Sigmoid colon (tissue), 7 donors: Measurements from ENCODE around the gene ZNF248. TPM values are rescaled to one million over a fixed set of nuclear protein-coding genes. Genes with fewer than 3 reads are reported as not detected.
A peak's percentile ranks its signal among the peaks of the same experiment; 100 is the strongest.

Experiments
- DNase-seq: peaks from one replicate; pipeline ENCODE4 v3.0.0-alpha.2; 2019
- H3K27ac ChIP-seq, 4 donors: fragments of 200-600 bp; sonication (generic); one replicate each; pipeline ENCODE4 v1.5.1; 2016 to 2019; ENCODE audit warnings: mild to moderate bottlenecking in 1 of 4
- H3K27me3 ChIP-seq, 3 donors: fragments of 200-600 bp; sonication (generic); one replicate each; pipeline ENCODE4 v1.5.1; 2019; ENCODE audit warnings: mild to moderate bottlenecking in 1 of 3
- H3K36me3 ChIP-seq, 4 donors: fragments of 200-600 bp; sonication (generic); one replicate each; pipeline ENCODE4 v1.5.1; 2016 to 2019
- H3K4me1 ChIP-seq, 4 donors: fragments of 200-600 bp; sonication (generic); one replicate each; pipeline ENCODE4 v1.5.1; 2017 to 2019
- H3K4me3 ChIP-seq, 4 donors: fragments of 200-600 bp; sonication (generic); one replicate each; pipeline ENCODE4 v1.5.1; 2017 to 2019; ENCODE audit warnings: mild to moderate bottlenecking in 2 of 4, moderate library complexity in 1 of 4
- H3K9me3 ChIP-seq, 4 donors: fragments of 200-600 bp in 3 of 4; sonication (generic) in 3 of 4; one replicate each; pipeline versions ENCODE4 v1.5.1 to v1.6.1; 2013 to 2019
- CTCF ChIP-seq, 4 experiments: fragments of 450-650 bp in 3 of 4; fragments of 200-600 bp in 1 of 4; IDR thresholded peaks; one replicate each; pipeline ENCODE4 v1.5.1; 2016 to 2019; ENCODE audit warnings: antibody characterized with exemption in 4 of 4, mild to moderate bottlenecking in 3 of 4, moderate library complexity in 2 of 4
- EP300 ChIP-seq, 4 donors: sonication (generic); formaldehyde crosslinking; IDR thresholded peaks; one replicate each; pipeline ENCODE4 v1.6.1; 2017; ENCODE audit warnings: antibody characterized with exemption in 4 of 4
- POLR2A ChIP-seq, 2 donors: fragments of 450-650 bp; IDR thresholded peaks; one replicate each; pipeline ENCODE4 v1.6.1; 2016; ENCODE audit warnings: antibody characterized with exemption in 2 of 2, mild to moderate bottlenecking in 2 of 2, moderate library complexity in 2 of 2
- POLR2AphosphoS5 ChIP-seq, 4 donors: sonication (generic); formaldehyde crosslinking; IDR thresholded peaks; one replicate each; pipeline ENCODE4 v1.6.1; 2017; ENCODE audit warnings: antibody characterized with exemption in 4 of 4
- WGBS, 2 donors: extraction: QIAGEN DNeasy Blood & Tissue Kit; methylation state at CpG; one replicate each; pipeline ENCODE4 v1.1.7; 2013; 5-methylcytosine and 5-hydroxymethylcytosine counted together
- intact Hi-C: fragments of 100-400 bp; cut with DNase I; formaldehyde crosslinking; loops from one replicate; pipeline ENCODE4 v1.15.1; 2023
- polyA plus RNA-seq, 3 donors: library from polyadenylated mRNA; stranded (reverse); fragments of 200-250 nt; gene quantifications; one replicate each; pipeline ENCODE4 v1.2.3, GENCODE V29; 2013
- total RNA-seq, 4 donors: library from RNA; depleted of rRNA; stranded (reverse); fragments of >200 nt; gene quantifications; one replicate each; pipeline ENCODE4 v1.1.0, GENCODE V29; 2016
- donor health status: healthy with polysubstance abuse.
- donor health status: Bipolar disorder and iron deficiency.
- donor health status: healthy.

Gene ZNF248
- total RNA-seq (10 to 100 TPM; 40.2 to 46.4 (median 43.4) TPM), polyA plus RNA-seq (1 to 10 TPM; 1.8 to 4.9 (median 2.3) TPM)

- Histone ChIP-seq H3K27ac (peak within 1 kb of the TSS; percentile 99 to 100 (median 100)), H3K4me1 (peaks cover 0 to 64% (median 53%) of the 10 kb centered on the region in 4 donors), H3K9me3 (no peaks in the 10 kb centered on the region), H3K4me3 (peak within 1 kb of the TSS; percentile 73 to 97 (median 91)), H3K27me3 (no peaks in the 10 kb centered on the region), H3K36me3 (peaks cover 0 to 10% (median 0%) of the 10 kb centered on the region in 4 donors)
- peak; percentile 99 to 100 (median 100) for TF ChIP-seq POLR2AphosphoS5 (IDR thresholded peaks at IDR 0.05)
- no peak for TF ChIP-seq CTCF (IDR thresholded peaks at IDR 0.05)
- TF ChIP-seq POLR2A (IDR thresholded peaks at IDR 0.05): peak; percentile 96 to 98
- TF ChIP-seq EP300 (IDR thresholded peaks at IDR 0.05): peak; percentile 20 to 96 (median 71)
- 1% methylated on average over 81 of the region's 81 CpGs for WGBS, 2 donors
- DNase-seq: peak; percentile 99
- intact Hi-C loops: loop anchor here (1.0 to 5.0 kb wide), 3 partner anchors 119 to 235 kb away; partner anchors contain the start of genes ZNF25, ZNF33A and ZNF37A
Measured at GRCh38 chr10:37857287-37858211, at the start of gene ZNF248. ZNF248 (minus strand) TSS chr10:37857610; CDS start chr10:37856310, 1,300 bp downstream.

DNA sequence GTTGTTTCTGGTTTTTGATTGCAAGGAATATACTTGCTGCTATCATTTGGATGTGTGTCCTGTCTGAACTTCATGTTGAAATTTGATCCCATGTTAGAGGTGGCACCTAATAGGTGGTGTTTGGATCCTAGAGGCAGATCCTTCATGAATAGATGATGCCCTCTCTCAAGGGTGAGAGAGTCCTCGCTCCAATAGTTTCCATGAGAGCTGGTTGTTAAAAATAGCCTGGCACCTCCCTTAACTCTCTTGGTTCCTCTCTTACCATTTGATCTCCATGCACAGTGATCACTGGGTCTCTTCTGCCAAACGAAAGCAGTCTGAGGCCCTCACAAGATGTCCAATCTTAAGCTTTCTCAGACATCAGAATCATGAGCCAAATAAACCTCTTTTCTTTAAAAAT, 49.0 kb upstream of the ZNF248 start:
- WGBS, 2 donors: 39 to 54% methylated on average over 2 of the region's 2 CpGs

DNA sequence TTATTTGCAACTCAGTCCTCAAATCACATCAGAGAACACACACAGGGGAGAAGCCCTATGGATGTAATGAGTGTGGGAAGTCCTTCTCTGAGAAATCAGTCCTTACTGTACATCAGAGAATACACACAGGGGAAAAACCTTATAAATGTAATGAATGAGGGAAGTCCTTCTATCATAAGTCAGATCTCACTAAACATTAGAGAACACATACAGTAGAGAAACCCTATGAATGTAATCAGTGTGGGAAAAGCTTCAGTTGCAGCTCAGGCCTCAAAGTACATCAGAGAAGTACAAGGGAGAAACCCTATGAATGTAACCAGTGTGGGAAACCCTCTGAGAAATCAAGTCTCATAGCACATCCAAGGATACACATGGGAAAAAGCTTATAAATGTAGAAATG, 39.0 kb upstream of the ZNF248 start:
- TF ChIP-seq CTCF (IDR thresholded peaks at IDR 0.05): no peak
- intact Hi-C loops: no loop called here
- no peak for DNase-seq
- Histone ChIP-seq H3K27me3 (no peaks in the 10 kb centered on the region), H3K9me3 (peaks cover 11 to 18% (median 16%) of the 10 kb centered on the region in 4 donors), H3K36me3 (no peaks in the 10 kb centered on the region), H3K4me3 (no peak overlapping the region), H3K27ac (no peak overlapping the region), H3K4me1 (no peaks in the 10 kb centered on the region)

More for the DNA sequence above, 49.0 kb upstream of the ZNF248 start:
- no peaks in the 10 kb centered on the region for H3K36me3 ChIP-seq
- no peak for DNase-seq
- no peak overlapping the region for H3K4me3 ChIP-seq
- intact Hi-C loops: no loop called here
- no peak overlapping the region for H3K27ac ChIP-seq
- no peaks in the 10 kb centered on the region for H3K4me1 ChIP-seq
- H3K27me3 ChIP-seq: no peaks in the 10 kb centered on the region
- no peaks in the 10 kb centered on the region for H3K9me3 ChIP-seq
- no peak for TF ChIP-seq POLR2AphosphoS5 (IDR thresholded peaks at IDR 0.05)
- no peak for TF ChIP-seq POLR2A (IDR thresholded peaks at IDR 0.05)
- no peak for TF ChIP-seq EP300 (IDR thresholded peaks at IDR 0.05)
- TF ChIP-seq CTCF (IDR thresholded peaks at IDR 0.05): no peak

- Histone ChIP-seq H3K27ac (no peak overlapping the region), H3K27me3 (no peaks in the 10 kb centered on the region), H3K9me3 (peaks cover 13 to 18% (median 16%) of the 10 kb centered on the region in 4 donors), H3K4me3 (no peak overlapping the region), H3K36me3 (no peaks in the 10 kb centered on the region), H3K4me1 (no peaks in the 10 kb centered on the region)
- no peak for DNase-seq
- WGBS, 2 donors: 77 to 81% methylated on average over 3 of the region's 3 CpGs
- TF ChIP-seq POLR2A (IDR thresholded peaks at IDR 0.05) (no peak), POLR2AphosphoS5 (IDR thresholded peaks at IDR 0.05) (no peak), EP300 (IDR thresholded peaks at IDR 0.05) (no peak), CTCF (IDR thresholded peaks at IDR 0.05) (no peak)
- intact Hi-C loops: no loop called here
Measured at GRCh38 chr10:37895674-37896073, 38.3 kb upstream of the ZNF248 start.
